RWPE1 (cell line): ENCODE measurements around the gene SH2B2.

Experiments used
- CTCF ChIA-PET: fragments of 350-600 bp; sonication (Branson Sonifier 250); formaldehyde crosslinking; extraction: SDS; loops from one replicate; lab custom pipeline; 2021; lab: Yijun Ruan, JAX
- POLR2A ChIA-PET: fragments of 400-600 bp; formaldehyde crosslinking; extraction: SDS; loops from one replicate; lab custom pipeline; 2020; ENCODE audit warnings: antibody characterized with exemption; ENCODE audit not compliant: low non-redundant PET; lab: Yijun Ruan, JAX
- DNase-seq: peaks from one replicate; pipeline ENCODE4 v3.0.0; 2012; ENCODE audit warnings: low spot score
- H3K27ac ChIP-seq: fragments of 450-650 bp; 2 replicates; pipeline ENCODE4 v1.5.1; 2017
- CTCF ChIP-seq: fragments of 450-650 bp; conservative IDR thresholded peaks from 2 replicates; pipeline ENCODE4 v1.5.1; 2017; ENCODE audit warnings: low read depth, mild to moderate bottlenecking

Gene SH2B2

GRCh38 chr7:102254521-102254920, 32.1 kb upstream of the SH2B2 start:
- ChIA-PET POLR2A (no interaction called here), CTCF (no interaction called here)
- no peak for DNase-seq
- H3K27ac ChIP-seq, result no peak overlapping the region
- TF ChIP-seq CTCF, result no peak

- ChIA-PET CTCF (interaction anchor here (0.7 to 1.0 kb wide), 2 partner anchors 23 to 713 kb away, joined by 5 to 7 read pairs; no protein-coding TSS in a partner anchor), POLR2A (no interaction called here)
- no peak overlapping the region for H3K27ac ChIP-seq
- no peak for DNase-seq
- no peak for TF ChIP-seq CTCF
Observed at GRCh38 chr7:102255501-102255900, 31.2 kb upstream of the SH2B2 start.

- H3K27ac ChIP-seq, result no peak overlapping the region
Observed at GRCh38 chr7:102255916-102256315, 30.8 kb upstream of the SH2B2 start.

DNA sequence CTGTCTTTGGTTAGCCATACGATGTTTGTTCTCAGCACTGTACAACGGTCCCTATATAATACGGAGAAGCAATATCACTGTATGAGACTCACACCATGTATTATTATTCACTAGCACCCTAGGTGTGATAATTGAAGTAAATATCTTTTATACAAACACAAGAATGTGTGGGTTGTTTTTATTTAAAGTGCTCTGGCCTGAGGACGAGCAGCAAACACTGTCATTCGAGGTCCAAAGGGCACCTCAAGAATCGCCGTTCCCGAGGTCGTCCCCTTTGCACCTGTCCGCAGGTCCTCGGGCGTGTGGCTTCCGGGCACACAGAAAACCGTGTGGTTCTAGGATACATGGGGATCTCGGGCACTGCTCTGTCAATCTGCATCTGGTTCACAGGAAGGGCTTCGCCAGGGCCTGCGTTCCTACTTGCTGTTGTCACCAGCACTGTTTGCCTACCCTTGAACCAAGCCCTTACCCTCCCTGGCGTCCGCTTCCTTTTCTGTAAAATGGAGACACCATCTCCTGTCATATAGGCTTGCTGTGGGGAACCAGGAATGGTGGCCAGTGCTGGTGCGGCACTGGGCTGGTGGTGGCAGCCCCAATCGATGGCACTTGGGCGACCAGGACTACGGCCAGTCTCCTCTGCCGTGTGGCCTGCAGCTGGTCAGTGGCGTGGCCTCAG, 28.5 kb upstream of the SH2B2 start:
- H3K27ac ChIP-seq, result no peak overlapping the region
- CTCF ChIA-PET, result no interaction called here
- no peak for DNase-seq
- no peak for TF ChIP-seq CTCF
- POLR2A ChIA-PET, result no interaction called here

More at GRCh38 chr7:102255916-102256315, 30.8 kb upstream of the SH2B2 start:
- no peak for TF ChIP-seq CTCF
- no peak for DNase-seq
- CTCF ChIA-PET, result interaction anchor here (0.7 to 1.0 kb wide), 2 partner anchors 23 to 713 kb away, joined by 5 to 7 read pairs; no protein-coding TSS in a partner anchor
- POLR2A ChIA-PET, result no interaction called here

- no peak overlapping the region for H3K27ac ChIP-seq
- no peak for TF ChIP-seq CTCF
- CTCF ChIA-PET, result no interaction called here
- POLR2A ChIA-PET, result no interaction called here
- DNase-seq, result no peak
Observed at GRCh38 chr7:102258749-102259107, 27.9 kb upstream of the SH2B2 start.

DNA sequence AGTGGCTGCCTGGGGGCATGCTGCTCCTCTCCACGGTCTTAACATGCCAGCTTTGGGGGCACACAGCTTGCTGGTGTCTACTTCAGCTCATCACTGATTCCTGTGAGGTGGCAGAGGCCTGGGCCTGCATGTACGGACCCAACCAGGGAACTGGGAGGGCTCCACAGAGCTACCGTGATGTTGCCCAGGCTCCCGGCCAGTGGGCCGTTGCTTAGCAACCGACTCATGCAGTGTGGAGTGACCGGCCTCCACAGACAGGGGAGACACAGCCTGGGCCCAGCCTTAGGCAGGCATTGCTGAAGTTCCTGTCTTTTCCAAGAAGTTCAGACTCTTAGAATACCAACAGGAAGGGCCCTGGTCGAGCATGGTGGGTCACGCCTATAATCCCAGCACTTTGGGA, 25.8 kb upstream of the SH2B2 start:
- CTCF ChIA-PET, result interaction anchor here (0.6 kb wide), 1 partner anchor 651 kb away, joined by 3 read pairs; no protein-coding TSS in a partner anchor
- POLR2A ChIA-PET, result no interaction called here
- no peak for DNase-seq
- H3K27ac ChIP-seq, result no peak overlapping the region
- no peak for TF ChIP-seq CTCF
